Measurements from ENCODE around the gene GABARAP.

GABARAP gene

GRCh38 chr17:7239091-7240027 lies 2.9 kb downstream of the GABARAP start, which contains the start of gene PHF23 (continued):
- TF ChIP-seq ZBTB11 (tag by site-specific recombination; conservative IDR thresholded peaks at IDR 0.05; ENCODE audit: low read depth) (peak; percentile 96), PRDM1 (tag by site-specific recombination; IDR thresholded peaks at IDR 0.05) (no peak), ZBTB44 (tag by site-specific recombination; IDR thresholded peaks at IDR 0.05) (no peak), PBX3 (CRISPR knock-in tag; IDR thresholded peaks at IDR 0.05) (no peak), KLF7 (tag by site-specific recombination; IDR thresholded peaks at IDR 0.05; ENCODE audit: borderline replicate concordance) (no peak), ZNF514 (tag by site-specific recombination; IDR thresholded peaks at IDR 0.05) (no peak), ZNF266 (tag by site-specific recombination; IDR thresholded peaks at IDR 0.05; ENCODE audit: low read depth) (no peak), ZNF571 (tag by site-specific recombination; IDR thresholded peaks at IDR 0.05) (no peak), ZNF223 (tag by site-specific recombination; IDR thresholded peaks at IDR 0.05) (peak; percentile 66; the same call in 1 of the 2 replicates), ZNF843 (tag by site-specific recombination; IDR thresholded peaks at IDR 0.05) (0 out of 2 replicates have a peak, but pooled peaks have one; percentile 47), REPIN1 (tag by site-specific recombination; IDR thresholded peaks at IDR 0.05; ENCODE audit: low read depth) (no peak), ZNF529 (tag by site-specific recombination; IDR thresholded peaks at IDR 0.05; ENCODE audit: insufficient replicate concordance) (no peak), ZNF776 (tag by site-specific recombination; IDR thresholded peaks at IDR 0.05; ENCODE audit: borderline replicate concordance) (no peak), ZNF610 (tag by site-specific recombination; IDR thresholded peaks at IDR 0.05; ENCODE audit: borderline replicate concordance) (no peak; the same call in 1 of the 2 replicates), ZXDB (tag by site-specific recombination; IDR thresholded peaks at IDR 0.05) (peak; percentile 53; the same call in 1 of the 2 replicates), ZNF148 (tag by site-specific recombination; IDR thresholded peaks at IDR 0.05; ENCODE audit: borderline replicate concordance) (no peak), BCL6B (tag by site-specific recombination; IDR thresholded peaks at IDR 0.05) (no peak), ZBTB1 (tag by site-specific recombination; IDR thresholded peaks at IDR 0.05) (no peak), ZNF133 (tag by site-specific recombination; IDR thresholded peaks at IDR 0.05) (no peak), ZNF302 (tag by site-specific recombination; IDR thresholded peaks at IDR 0.05; ENCODE audit: low read depth) (no peak), BCL11A (tag by site-specific recombination; IDR thresholded peaks at IDR 0.05; ENCODE audit: low read depth) (no peak), WT1 (tag by site-specific recombination; IDR thresholded peaks at IDR 0.05) (no peak), CTCF (tag by site-specific recombination; IDR thresholded peaks at IDR 0.05) (peak; percentile 30; the same call in 1 of the 2 replicates), ZFP3 (tag by site-specific recombination; IDR thresholded peaks at IDR 0.05; ENCODE audit: low read depth) (no peak), ZNF132 (tag by site-specific recombination; IDR thresholded peaks at IDR 0.05; ENCODE audit: borderline replicate concordance) (no peak), ZNF394 (tag by site-specific recombination; IDR thresholded peaks at IDR 0.05; ENCODE audit: borderline replicate concordance) (peak; percentile 65; the same call in 1 of the 2 replicates), ZNF473 (tag by site-specific recombination; IDR thresholded peaks at IDR 0.05) (no peak)
